ENCODE measurements around the gene COPG2. TPM values are rescaled to one million over a fixed set of nuclear protein-coding genes. Genes with fewer than 3 reads are reported as not detected.
A peak's percentile ranks its signal among the peaks of the same experiment; 100 is the strongest.

Gene COPG2
- total and polyA plus RNA-seq, 2 of the 8 experiments (the other 6 are each of a cell fraction or from before 2014, with no cell fraction given) = 50.3 to 53.1 TPM

- TF ChIP-seq BACH1 (IDR thresholded peaks at IDR 0.05; ENCODE audit: low read length) (no peak), TBP (IDR thresholded peaks at IDR 0.05; ENCODE audit: low read depth, low read length) (0 out of 2 replicates have a peak, but pooled peaks have one; percentile 20), USF2 (IDR thresholded peaks at IDR 0.05; ENCODE audit: low read length) (no peak), RNF2 (IDR thresholded peaks at IDR 0.05; ENCODE audit: borderline replicate concordance, low read depth, low read length, missing control alignments, poor library complexity, severe bottlenecking) (no peak), GABPA (IDR thresholded peaks at IDR 0.05; ENCODE audit: borderline replicate concordance, insufficient read depth, low read length) (peak; percentile 64; the same call in 1 of the 2 replicates), KDM1A (IDR thresholded peaks at IDR 0.05; ENCODE audit: borderline replicate concordance, low read length) (no peak), HDAC6 (IDR thresholded peaks at IDR 0.05; ENCODE audit: low read depth, low read length) (no peak), SIRT6 (IDR thresholded peaks at IDR 0.05; ENCODE audit: low read length) (no peak), CHD2 (IDR thresholded peaks at IDR 0.05; ENCODE audit: low read length) (no peak; the same call in 1 of the 2 replicates), JUND (IDR thresholded peaks at IDR 0.05; ENCODE audit: low read length) (no peak), TAF1 (IDR thresholded peaks at IDR 0.05; ENCODE audit: low read depth, low read length) (peak; percentile 46; the same call in 1 of the 2 replicates), RFX5 (IDR thresholded peaks at IDR 0.05; ENCODE audit: borderline replicate concordance, low read depth, low read length) (no peak), ASH2L (IDR thresholded peaks at IDR 0.05; ENCODE audit: low read length) (peak; percentile 59), CHD1 (IDR thresholded peaks at IDR 0.05; ENCODE audit: low read depth, low read length) (no peak), POLR2A (IDR thresholded peaks at IDR 0.05; ENCODE audit: control extremely low read depth in 1 of 2, low read depth in 2 of 2, low read length in 2 of 2) (peak; percentile 56 to 72; a peak in 2 of 3 replicates), PHF8 (conservative IDR thresholded peaks at IDR 0.05; ENCODE audit: low read depth, low read length) (peak; percentile 89), POLR2AphosphoS5 (IDR thresholded peaks at IDR 0.05; ENCODE audit: low read depth, low read length) (no peak), SIN3A (conservative IDR thresholded peaks at IDR 0.05 in 1 of 2, IDR thresholded peaks at IDR 0.05 in 1 of 2; ENCODE audit: low read depth in 1 of 2, low read length in 2 of 2) (0 out of 4 replicates have a peak, but pooled peaks of 1 of the 2 experiments have one; percentile 48), BRCA1 (IDR thresholded peaks at IDR 0.05; ENCODE audit: low read depth, low read length) (no peak), CEBPB (IDR thresholded peaks at IDR 0.05; ENCODE audit: low read depth, low read length) (no peak), EGR1 (IDR thresholded peaks at IDR 0.05; ENCODE audit: borderline replicate concordance, low read depth, low read length) (no peak), SRF (IDR thresholded peaks at IDR 0.05; ENCODE audit: low read depth, low read length) (no peak), CBX5 (IDR thresholded peaks at IDR 0.05; ENCODE audit: low read depth, low read length) (no peak), JUN (IDR thresholded peaks at IDR 0.05; ENCODE audit: low read depth, low read length) (no peak)
Observed at GRCh38 chr7:130668258-130669084, at the start of gene COPG2 (continued).

All from H1 (cell line).